Fibroblast of the aortic adventitia (primary cell): ENCODE data around the gene DCDC2. TPM values are rescaled to one million over a fixed set of nuclear protein-coding genes. Genes with fewer than 3 reads are reported as not detected.
"Not testable (repeated sequence)": the region's sequence is repeated elsewhere in the genome, so short reads cannot be mapped to it uniquely, and the experiment has no call there.

Experiments
- DNase-seq: peaks from one replicate; pipeline ENCODE4 v3.0.0-alpha.2; 2010; ENCODE audit warnings: low read depth
- H3K4me3 ChIP-seq: 2 replicates; pipeline ENCODE4 v1.5.1; 2011; ENCODE audit warnings: low read depth, mild to moderate bottlenecking, control low read depth, low read length, moderate library complexity
- CTCF ChIP-seq: IDR thresholded peaks from 2 replicates; pipeline ENCODE4 v1.5.1; 2011; ENCODE audit warnings: mild to moderate bottlenecking, low read length, control low read depth, inconsistent platforms; ENCODE audit not compliant: insufficient read depth
- total RNA-seq: library from RNA; depleted of rRNA; stranded (reverse); fragments of >200 nt; gene quantifications from 2 replicates; pipeline ENCODE4 v1.2.3, GENCODE V29; 2012; ENCODE audit warnings: low replicate concordance

The DCDC2 gene
- total RNA-seq, 1 donor, result not detected

GRCh38 chr6:24324617-24325016 is 33.2 kb downstream of the DCDC2 start:
- no peak for DNase-seq
- no peak overlapping the region for H3K4me3 ChIP-seq
- no peak for TF ChIP-seq CTCF

DNA sequence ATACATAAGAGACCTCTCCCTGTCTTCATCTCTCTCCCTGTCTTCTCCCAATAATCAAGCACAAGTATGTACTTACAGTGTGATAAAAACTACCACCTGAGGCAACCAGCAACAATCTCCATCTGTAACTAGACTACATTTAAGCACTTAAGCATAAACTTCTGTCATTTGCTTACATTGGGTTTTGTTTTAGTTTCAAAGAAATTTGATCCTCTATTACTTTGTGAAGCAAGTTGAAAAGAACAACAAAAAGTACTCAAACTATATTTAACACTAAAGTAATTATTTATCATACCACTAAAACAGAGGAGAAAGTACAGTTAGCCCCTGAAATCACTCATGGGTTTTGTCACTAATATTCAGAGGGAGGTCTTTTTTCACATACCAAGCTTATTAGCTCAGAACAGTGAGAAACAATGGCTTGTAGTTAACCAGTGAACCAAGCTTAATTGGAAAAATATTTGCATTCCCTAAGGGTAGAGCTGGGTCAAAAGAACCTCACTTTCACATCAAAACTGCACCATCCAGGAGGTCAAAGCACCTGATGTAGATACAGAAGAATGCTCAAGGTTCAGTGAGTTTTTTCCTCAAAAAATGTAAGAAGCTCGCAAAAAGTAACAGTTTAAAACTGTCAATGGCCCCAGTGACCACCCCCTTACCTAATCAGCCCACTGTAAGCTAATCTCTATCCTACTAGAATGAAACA is 34.1 kb downstream of the DCDC2 start:
- H3K4me3 ChIP-seq, result no peak overlapping the region
- no peak for TF ChIP-seq CTCF
- no peak for DNase-seq

- DNase-seq, result no peak
- no peak for TF ChIP-seq CTCF
- no peak overlapping the region for H3K4me3 ChIP-seq
These were observed 34.9 kb downstream of the DCDC2 start for GRCh38 chr6:24322924-24323323.

DNA sequence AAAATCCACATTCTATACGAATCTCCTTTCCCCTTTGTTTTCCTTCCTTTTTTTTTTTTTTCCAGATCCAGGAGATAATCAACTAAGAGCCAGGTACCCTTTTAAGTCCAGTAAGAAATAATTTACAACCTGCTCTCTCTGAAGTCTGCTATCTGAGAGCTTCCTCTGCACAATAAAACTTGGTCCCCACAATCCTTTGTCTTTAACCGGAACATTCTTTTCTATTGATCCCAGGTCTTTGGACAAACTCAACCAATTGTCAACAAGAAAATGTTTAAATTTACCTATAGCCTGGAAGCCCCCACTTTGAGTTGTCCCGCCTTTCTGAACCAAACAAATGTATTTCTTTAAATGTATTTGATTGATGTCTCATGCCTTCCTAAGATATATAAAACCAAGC is 35.4 kb downstream of the DCDC2 start:
- H3K4me3 ChIP-seq, DNase-seq: not testable (repeated sequence)

GRCh38 chr6:24321538-24322162 is 36.2 kb downstream of the DCDC2 start:
- no peak for DNase-seq
- TF ChIP-seq CTCF, result no peak
- H3K4me3 ChIP-seq, result no peak overlapping the region

DNA sequence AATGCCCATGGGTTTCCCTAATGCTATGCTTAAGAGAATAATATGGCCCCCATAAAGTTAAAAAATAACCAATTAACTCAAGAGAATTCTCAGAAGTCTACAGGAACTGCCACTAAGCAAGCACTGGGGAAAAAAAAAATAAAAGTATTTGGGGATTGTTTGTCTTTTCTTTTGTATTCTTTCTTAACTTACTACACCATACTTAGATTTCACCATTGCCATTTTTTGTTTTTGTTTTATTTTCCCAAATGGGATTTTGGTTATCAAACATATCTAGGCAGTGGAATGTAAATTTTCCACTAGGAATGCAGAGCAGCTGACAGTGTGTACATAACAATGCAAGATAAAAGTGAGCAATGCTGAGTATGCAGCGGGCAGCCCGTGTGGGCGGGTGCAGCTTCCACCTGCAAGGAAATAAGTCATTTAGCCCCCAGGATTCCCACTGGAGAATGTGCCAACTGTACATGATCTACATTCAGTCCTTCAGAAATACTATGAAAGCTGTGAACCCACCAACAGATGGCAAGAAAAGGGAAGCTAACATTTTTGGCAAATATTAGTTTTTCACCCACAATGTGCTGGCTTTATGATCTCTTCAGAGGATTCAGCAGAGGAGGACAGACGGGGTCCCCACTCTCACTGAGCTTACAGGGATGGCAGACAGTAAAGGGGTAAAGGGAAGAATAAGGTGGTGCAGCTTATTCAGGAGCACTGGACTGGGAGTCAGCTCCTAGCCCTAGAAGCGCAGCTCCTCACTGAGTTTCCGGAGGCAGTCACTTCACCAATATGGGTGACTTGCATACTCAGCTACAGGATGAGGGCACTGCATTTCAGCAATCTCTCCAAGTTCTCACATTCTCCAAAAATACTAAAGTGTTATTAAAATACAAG is 44.4 kb downstream of the DCDC2 start:
- H3K4me3 ChIP-seq, result no peak overlapping the region
- no peak for TF ChIP-seq CTCF
- DNase-seq, result peak; percentile 56

GRCh38 chr6:24311775-24312174 is 46.1 kb downstream of the DCDC2 start:
- DNase-seq, H3K4me3 ChIP-seq: not testable (repeated sequence)
